DND-41 (cell line): ENCODE results near the gene PHLDB3.

Experiments used
- CTCF ChIP-seq: IDR thresholded peaks from 2 replicates; pipeline ENCODE4 v1.5.1; 2012; ENCODE audit warnings: borderline replicate concordance, low read length, moderate library complexity, mild to moderate bottlenecking; ENCODE audit not compliant: poor library complexity, severe bottlenecking; ENCODE audit errors: extremely low read depth
- EZH2 ChIP-seq: IDR thresholded peaks from 3 replicates; pipeline ENCODE4 v1.6.1; 2012; ENCODE audit warnings: borderline replicate concordance, low read depth, mild to moderate bottlenecking, moderate library complexity, low read length, inconsistent platforms; ENCODE audit not compliant: severe bottlenecking

GRCh38 chr19:43433358-43433673, 71.2 kb downstream of the PHLDB3 start:
- no peak for TF ChIP-seq CTCF
- no peak for TF ChIP-seq EZH2
